Endothelial cell of umbilical vein (primary cell): ENCODE measurements around the gene NRG3. TPM values are rescaled to one million over a fixed set of nuclear protein-coding genes. Genes with fewer than 3 reads are reported as not detected.

Experiments used
- BruUV-seq: library from RNA; stranded (reverse); fragments of 400-500 nt; replicated peaks from 2 replicates; lab custom pipeline; 2021; lab: Mats Ljungman, UMichigan
- CTCF ChIA-PET: fragments of 300-600, 350-600 bp; sonication (Branson Sonifier 250); formaldehyde crosslinking; loops from one replicate; lab custom pipeline; 2021; ENCODE audit warnings: antibody characterized with exemption, inconsistent platforms; lab: Charles Lee
- POLR2A ChIA-PET: fragments of 300-600, 350-600 bp; sonication (Branson Sonifier 250); formaldehyde crosslinking; loops from one replicate; lab custom pipeline; 2021; ENCODE audit warnings: antibody characterized with exemption, inconsistent platforms; lab: Charles Lee
- DNase-seq: peaks from one replicate; pipeline ENCODE4 v3.0.0-alpha.2; 2011; ENCODE audit warnings: low read depth, low spot score
- FAIRE-seq: peaks from 2 replicates; lab custom pipeline; 2011; peaks lifted over from hg19 to GRCh38; lab: Jason Lieb, UNC
- H2AFZ ChIP-seq: 2 replicates; pipeline ENCODE4 v1.6.0; 2012; ENCODE audit warnings: low read depth, low read length, control low read depth, inconsistent platforms
- H3K27ac ChIP-seq: 2 replicates; pipeline ENCODE4 v1.5.1; 2011; ENCODE audit warnings: low read depth, mild to moderate bottlenecking, control low read depth, low read length, moderate library complexity; ENCODE audit not compliant: insufficient read depth
- H3K27me3 ChIP-seq, 2 experiments: 2 replicates each; pipeline versions ENCODE4 v1.6.0 to v1.6.1; 2011; ENCODE audit warnings: low read length in 2 of 2, mixed read lengths in 1 of 2; ENCODE audit not compliant: control insufficient read depth in 2 of 2, insufficient read depth in 2 of 2
- H3K36me3 ChIP-seq, 2 experiments: 2 replicates in 1 of 2; 3 replicates in 1 of 2; pipeline ENCODE4 v1.5.1; 2011; ENCODE audit warnings: low read length in 2 of 2, mild to moderate bottlenecking in 1 of 2, moderate library complexity in 1 of 2; ENCODE audit not compliant: control insufficient read depth in 2 of 2, insufficient read depth in 2 of 2; ENCODE audit errors: extremely low read depth in 1 of 2
- H3K4me1 ChIP-seq: 3 replicates; pipeline ENCODE4 v1.5.1; 2011; ENCODE audit warnings: mild to moderate bottlenecking, low read length; ENCODE audit not compliant: control insufficient read depth, insufficient read depth; ENCODE audit errors: extremely low read depth
- H3K4me2 ChIP-seq: 2 replicates; pipeline ENCODE4 v1.6.1; 2011; ENCODE audit warnings: low read length, control low read depth, mixed read lengths; ENCODE audit not compliant: insufficient read depth
- H3K4me3 ChIP-seq, 3 experiments: fragments of 200-600 bp in 1 of 3; sonication (generic), shearing (Covaris generic) in 1 of 3; replicated peaks in 1 of 3; 2 replicates each; pipeline ENCODE4 v1.5.1; 2011 to 2016; ENCODE audit warnings: control low read depth in 3 of 3, low read length in 3 of 3, mild to moderate bottlenecking in 2 of 3, inconsistent platforms in 1 of 3, low read depth in 1 of 3, moderate library complexity in 1 of 3; ENCODE audit not compliant: insufficient read depth in 1 of 3
- H3K79me2 ChIP-seq: 2 replicates; pipeline ENCODE4 v1.6.0; 2012; ENCODE audit warnings: low read length, inconsistent platforms; ENCODE audit not compliant: control insufficient read depth, insufficient read depth
- H3K9ac ChIP-seq: replicated peaks from 2 replicates; pipeline ENCODE3; 2011; ENCODE audit warnings: low read length, control low read depth; ENCODE audit not compliant: insufficient read depth; ENCODE audit errors: extremely low read depth
- H3K9me1 ChIP-seq: replicated peaks from 3 replicates; pipeline ENCODE4 v1.6.0; 2011; ENCODE audit warnings: mild to moderate bottlenecking, low read length; ENCODE audit not compliant: control insufficient read depth, insufficient read depth; ENCODE audit errors: extremely low read depth
- H3K9me3 ChIP-seq: replicated peaks from 2 replicates; pipeline ENCODE4 v1.5.1; 2012; ENCODE audit warnings: low read length, inconsistent platforms; ENCODE audit not compliant: control insufficient read depth, insufficient read depth
- H4K20me1 ChIP-seq: replicated peaks from 2 replicates; pipeline ENCODE3; 2011; ENCODE audit warnings: mild to moderate bottlenecking, low read length; ENCODE audit not compliant: control insufficient read depth, insufficient read depth; ENCODE audit errors: extremely low read depth
- EZH2 ChIP-seq: IDR thresholded peaks from 2 replicates; pipeline ENCODE4 v1.6.1; 2012; ENCODE audit warnings: borderline replicate concordance, low read depth, mild to moderate bottlenecking, moderate library complexity, low read length, inconsistent platforms; ENCODE audit not compliant: severe bottlenecking
- FOS ChIP-seq: IDR thresholded peaks from 2 replicates; pipeline ENCODE4 v1.6.1; 2011; ENCODE audit warnings: mild to moderate bottlenecking, low read length, moderate library complexity, borderline replicate concordance; ENCODE audit not compliant: insufficient read depth
- GATA2 ChIP-seq: IDR thresholded peaks from 2 replicates; pipeline ENCODE4 v1.7.0; 2011; ENCODE audit warnings: low read depth, mild to moderate bottlenecking, moderate library complexity, mixed read lengths, low read length; ENCODE audit not compliant: insufficient read length, insufficient read depth
- JUN ChIP-seq: IDR thresholded peaks from 2 replicates; pipeline ENCODE4 v1.6.1; 2011; ENCODE audit warnings: borderline replicate concordance, low read depth; ENCODE audit not compliant: insufficient read length, insufficient read depth
- MAX ChIP-seq: IDR thresholded peaks from 2 replicates; pipeline ENCODE4 v1.6.1; 2011; ENCODE audit not compliant: insufficient read depth, insufficient read length
- MYC ChIP-seq: IDR thresholded peaks from one replicate; pipeline ENCODE4 v1.6.1; 2011; ENCODE audit warnings: mild to moderate bottlenecking, low read depth, low read length
- POLR2A ChIP-seq: IDR thresholded peaks from 2 replicates; pipeline ENCODE4 v1.6.1; 2012; ENCODE audit warnings: low read depth, mild to moderate bottlenecking, control low read depth, low read length
- POLR2AphosphoS5 ChIP-seq: IDR thresholded peaks from 2 replicates; pipeline ENCODE4 v1.6.1; 2012; ENCODE audit warnings: low read depth, mild to moderate bottlenecking, control low read depth, low read length, moderate library complexity; ENCODE audit not compliant: insufficient read depth
- dilution Hi-C: fragments of 300-500 bp; cut with MboI; formaldehyde crosslinking; loops from one replicate; pipeline ENCODE4 v1.15.0; 2019; ENCODE audit warnings: low sequenced_read_pairs; ENCODE audit not compliant: extremely low pct_ligation_motif_present
- intact Hi-C: fragments of 100-400 bp; cut with micrococcal nuclease; formaldehyde crosslinking; loops from one replicate; pipeline ENCODE4 v1.10.0; 2022
- polyA plus RNA-seq, 4 experiments: library from polyadenylated mRNA; depleted of rRNA in 3 of 4; stranded (reverse) in 3 of 4; unstranded in 1 of 4; fragments of >200 nt; gene quantifications; 2 replicates each; pipeline versions ENCODE4 v1.2.1 to v1.2.3, GENCODE V29; 2011 to 2012; ENCODE audit warnings: missing spikeins in 1 of 4
- total RNA-seq: library from RNA; stranded (reverse); gene quantifications from 2 replicates; pipeline ENCODE4 v1.2.3, GENCODE V29; 2021
- TF ChIP-seq, protein P1 (sequence below), 2 donors: IDR thresholded peaks; 1 replicate in 1 of 2; 2 replicates in 1 of 2; pipeline ENCODE4 v1.5.1; 2011; ENCODE audit warnings: low read length in 2 of 2, mild to moderate bottlenecking in 2 of 2, moderate library complexity in 2 of 2, control low read depth in 1 of 2, inconsistent platforms in 1 of 2, low read depth in 1 of 2; ENCODE audit not compliant: insufficient read depth in 1 of 2; ENCODE audit errors: extremely low read depth in 1 of 2

NRG3 gene
- total and polyA plus RNA-seq, 2 donors (not counting 3 experiments of a cell fraction or from before 2014, with no cell fraction given), result 1.9 to 3.9 TPM

DNA sequence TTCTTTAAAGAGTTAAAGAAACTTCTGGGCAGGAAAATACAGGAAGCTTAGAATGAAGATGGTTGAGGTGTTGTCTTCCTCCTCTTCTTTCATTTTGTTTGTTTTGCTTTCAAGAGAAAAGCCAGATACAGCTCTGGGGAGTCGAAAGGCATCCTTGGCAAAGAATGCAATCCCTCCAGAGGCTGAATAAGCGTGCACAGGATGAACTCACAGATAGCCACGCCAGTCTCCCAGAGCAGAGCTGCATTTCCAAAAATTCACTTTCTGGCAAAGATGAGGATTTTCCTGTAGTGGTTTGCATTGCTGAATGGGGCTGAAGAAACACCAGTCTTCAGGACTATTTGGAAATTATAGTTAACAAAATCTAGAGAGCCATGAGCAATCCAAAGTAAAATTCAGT is 336.4 kb downstream of the NRG3 start:
- TF ChIP-seq GATA2 (no peak), JUN (no peak), EZH2 (no peak), MAX (no peak), FOS (no peak), POLR2AphosphoS5 (no peak), MYC (no peak), POLR2A (no peak)
- TF ChIP-seq, protein P1, sequence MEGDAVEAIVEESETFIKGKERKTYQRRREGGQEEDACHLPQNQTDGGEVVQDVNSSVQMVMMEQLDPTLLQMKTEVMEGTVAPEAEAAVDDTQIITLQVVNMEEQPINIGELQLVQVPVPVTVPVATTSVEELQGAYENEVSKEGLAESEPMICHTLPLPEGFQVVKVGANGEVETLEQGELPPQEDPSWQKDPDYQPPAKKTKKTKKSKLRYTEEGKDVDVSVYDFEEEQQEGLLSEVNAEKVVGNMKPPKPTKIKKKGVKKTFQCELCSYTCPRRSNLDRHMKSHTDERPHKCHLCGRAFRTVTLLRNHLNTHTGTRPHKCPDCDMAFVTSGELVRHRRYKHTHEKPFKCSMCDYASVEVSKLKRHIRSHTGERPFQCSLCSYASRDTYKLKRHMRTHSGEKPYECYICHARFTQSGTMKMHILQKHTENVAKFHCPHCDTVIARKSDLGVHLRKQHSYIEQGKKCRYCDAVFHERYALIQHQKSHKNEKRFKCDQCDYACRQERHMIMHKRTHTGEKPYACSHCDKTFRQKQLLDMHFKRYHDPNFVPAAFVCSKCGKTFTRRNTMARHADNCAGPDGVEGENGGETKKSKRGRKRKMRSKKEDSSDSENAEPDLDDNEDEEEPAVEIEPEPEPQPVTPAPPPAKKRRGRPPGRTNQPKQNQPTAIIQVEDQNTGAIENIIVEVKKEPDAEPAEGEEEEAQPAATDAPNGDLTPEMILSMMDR (IDR thresholded peaks at IDR 0.05; ENCODE audit: extremely low read depth in 1 of 2, insufficient read depth in 1 of 2, low read depth in 1 of 2, low read length in 2 of 2), result no peak
- Histone ChIP-seq H4K20me1 (no peaks in the 10 kb centered on the region), H3K36me3 (no peaks in the 10 kb centered on the region), H3K79me2 (no peaks in the 10 kb centered on the region), H3K9me1 (no peaks in the 10 kb centered on the region), H3K9me3 (no peaks in the 10 kb centered on the region), H3K9ac (no peak overlapping the region), H3K27me3 (no peaks in the 10 kb centered on the region), H3K4me1 (peaks cover 10% of the 10 kb centered on the region), H3K4me2 (no peak overlapping the region), H2AFZ (no peak overlapping the region), H3K27ac (no peak overlapping the region), H3K4me3 (no peak overlapping the region)
- FAIRE-seq, result no peak
- dilution Hi-C loops (no loop called here), intact Hi-C loops (no loop called here)
- POLR2A ChIA-PET, result no interaction called here
- CTCF ChIA-PET, result no interaction called here
- BruUV-seq, result no TSS peak
- DNase-seq, result no peak
